Activated CD4-positive, alpha-beta memory T cell treated with anti-CD3 and anti-CD28 coated beads for 36 hours (primary cell): ENCODE data around the gene DDX10. TPM values are rescaled to one million over a fixed set of nuclear protein-coding genes. Genes with fewer than 3 reads are reported as not detected.
"Not testable (repeated sequence)": the region's sequence is repeated elsewhere in the genome, so short reads cannot be mapped to it uniquely, and the experiment has no call there.

Source experiments
- CTCF ChIA-PET: fragments of 350-600 bp; sonication (Branson Sonifier 250); formaldehyde crosslinking; loops from one replicate; lab custom pipeline; 2021; ENCODE audit warnings: antibody characterized with exemption, inconsistent platforms; lab: Charles Lee
- POLR2A ChIA-PET: fragments of 350-600 bp; sonication (Branson Sonifier 250); formaldehyde crosslinking; loops from one replicate; lab custom pipeline; 2021; ENCODE audit warnings: antibody characterized with exemption; lab: Charles Lee
- DNase-seq: peaks from one replicate; pipeline ENCODE4 v3.0.0-alpha.2; 2020
- H3K27ac Mint-ChIP-seq: one replicate; pipeline ENCODE4 v1.8.0; 2021; ENCODE audit warnings: mixed read lengths
- H3K27me3 Mint-ChIP-seq: one replicate; pipeline ENCODE4 v1.8.0; 2021; ENCODE audit warnings: mixed read lengths
- H3K36me3 Mint-ChIP-seq: one replicate; pipeline ENCODE4 v1.8.0; 2021; ENCODE audit warnings: mixed read lengths
- H3K4me1 Mint-ChIP-seq: one replicate; pipeline ENCODE4 v1.8.0; 2021; ENCODE audit warnings: low read depth, mixed read lengths
- H3K4me3 Mint-ChIP-seq: one replicate; pipeline ENCODE4 v1.8.0; 2021; ENCODE audit warnings: mild to moderate bottlenecking, mixed read lengths
- H3K9me3 Mint-ChIP-seq: one replicate; pipeline ENCODE4 v1.8.0; 2021; ENCODE audit warnings: mixed read lengths
- intact Hi-C: fragments of 100-400 bp; cut with micrococcal nuclease; formaldehyde crosslinking; loops from one replicate; pipeline ENCODE4 v1.15.1; 2023
- total RNA-seq, 2 experiments: library from RNA; stranded (reverse); gene quantifications; one replicate each; pipeline ENCODE4 v1.2.3, GENCODE V29; 2021

DDX10 gene
- total RNA-seq, 2 experiments from 2014 or later = 34.8 to 37.7 TPM

DNA sequence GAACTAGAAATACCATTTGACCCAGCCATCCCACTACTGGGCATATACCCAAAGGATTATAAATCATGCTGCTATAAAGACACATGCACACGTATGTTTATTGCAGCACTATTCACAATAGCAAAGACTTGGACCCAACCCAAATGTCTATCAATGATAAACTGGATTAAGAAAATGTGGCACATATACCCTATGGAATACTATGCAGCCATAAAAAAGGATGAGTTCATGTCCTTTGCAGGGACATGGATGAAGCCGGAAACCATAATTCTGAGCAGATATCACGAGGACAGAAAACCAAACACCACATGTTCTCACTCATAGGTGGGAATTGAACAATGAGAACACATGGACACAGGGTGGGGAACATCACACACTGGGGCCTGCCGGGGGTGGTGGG is 114.3 kb downstream of the DDX10 start:
- POLR2A ChIA-PET = not testable (repeated sequence)

DNA sequence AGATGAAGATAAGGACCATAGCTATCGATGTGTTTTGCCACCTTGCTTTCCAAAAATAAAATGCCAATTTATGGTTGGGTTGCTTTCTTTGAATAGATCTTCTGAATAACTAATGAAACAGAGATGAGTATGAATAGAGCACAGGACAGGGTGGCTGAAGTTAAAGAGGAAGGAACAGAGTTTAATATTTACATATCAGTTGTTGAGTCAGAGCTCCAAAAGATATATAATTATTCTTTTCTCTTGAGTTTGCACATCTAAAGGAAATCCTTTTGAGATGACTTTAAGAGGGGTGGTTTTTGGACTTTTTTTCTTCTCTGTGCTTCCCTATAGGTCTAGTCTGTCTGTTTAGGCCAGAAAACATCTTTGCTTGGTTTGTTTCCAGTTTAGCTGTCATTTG is 115.2 kb downstream of the DDX10 start:
- no peak overlapping the region for H3K4me3 Mint-ChIP-seq
- ChIA-PET CTCF (no interaction called here), POLR2A (no interaction called here)
- peaks cover 10% of the 10 kb centered on the region for H3K9me3 Mint-ChIP-seq
- no peak for DNase-seq
- no peaks in the 10 kb centered on the region for H3K27me3 Mint-ChIP-seq
- H3K27ac Mint-ChIP-seq = no peak overlapping the region
- H3K4me1 Mint-ChIP-seq = peaks cover 7% of the 10 kb centered on the region
- peaks cover 24% of the 10 kb centered on the region for H3K36me3 Mint-ChIP-seq
- intact Hi-C loops = no loop called here

More for the DNA sequence above, 114.3 kb downstream of the DDX10 start:
- CTCF ChIA-PET, intact Hi-C loops, H3K4me3 Mint-ChIP-seq, DNase-seq, H3K27ac Mint-ChIP-seq, H3K4me1 Mint-ChIP-seq, H3K27me3 Mint-ChIP-seq: not testable (repeated sequence)
- Mint-ChIP-seq H3K9me3 (peaks cover 10% of the 10 kb centered on the region), H3K36me3 (peaks cover 22% of the 10 kb centered on the region)

DNA sequence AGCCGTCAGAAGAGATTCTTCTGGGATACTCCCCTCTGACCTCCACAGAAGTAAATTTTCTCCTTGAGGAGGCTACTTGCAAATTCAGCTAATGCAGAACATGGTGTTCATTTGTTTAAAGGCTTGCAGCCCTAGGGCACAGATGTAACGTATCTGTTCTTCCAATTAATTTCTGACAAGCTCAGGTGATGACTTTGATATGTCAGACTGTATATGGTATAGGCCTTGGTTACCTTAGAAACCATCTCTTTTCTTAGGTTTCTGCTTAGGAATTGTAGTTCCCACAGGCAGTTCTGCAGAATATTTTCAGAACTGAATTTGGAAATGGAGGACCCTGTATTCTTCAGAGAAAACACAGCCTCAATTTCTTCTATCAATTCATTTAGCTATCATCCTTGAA is 117.1 kb downstream of the DDX10 start:
- no peak overlapping the region for H3K4me3 Mint-ChIP-seq
- ChIA-PET POLR2A (no interaction called here), CTCF (no interaction called here)
- H3K27ac Mint-ChIP-seq = no peak overlapping the region
- peaks cover 10% of the 10 kb centered on the region for H3K9me3 Mint-ChIP-seq
- H3K27me3 Mint-ChIP-seq = no peaks in the 10 kb centered on the region
- H3K36me3 Mint-ChIP-seq = peaks cover 19% of the 10 kb centered on the region
- peaks cover 13% of the 10 kb centered on the region for H3K4me1 Mint-ChIP-seq
- DNase-seq = no peak
- intact Hi-C loops = no loop called here

DNA sequence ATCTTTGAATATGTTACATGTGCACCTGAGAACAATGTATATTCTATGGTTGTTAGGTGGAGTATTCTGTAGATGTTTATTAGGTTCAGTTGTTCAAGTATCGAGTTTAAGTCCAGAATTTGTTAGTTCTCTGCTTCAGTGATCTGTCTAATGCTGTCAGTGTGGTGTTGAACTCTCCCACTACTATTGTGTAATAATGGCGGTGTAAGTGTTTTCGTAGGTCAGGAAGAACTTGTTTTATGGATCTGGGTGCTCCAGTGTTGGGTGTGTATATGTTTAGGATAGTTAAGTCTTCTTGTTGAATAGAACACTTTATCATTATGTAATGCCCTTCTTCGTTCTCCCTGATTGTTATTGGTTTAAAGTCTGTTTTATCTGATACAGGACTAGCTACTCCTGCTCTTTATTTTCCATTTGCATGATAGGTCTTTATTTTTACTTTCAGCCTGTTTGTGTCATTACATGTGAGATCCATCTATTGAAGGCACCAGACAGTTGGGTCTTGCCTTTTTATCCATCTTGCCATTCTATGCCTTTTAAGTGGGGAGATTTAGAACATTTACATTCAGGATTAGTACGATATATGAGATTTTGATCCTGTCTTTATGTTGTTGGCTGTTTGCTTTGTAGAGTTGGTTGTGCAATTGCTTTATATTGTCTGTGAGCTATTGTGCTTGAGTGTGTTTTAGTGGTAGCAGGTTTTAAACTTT is 121.6 kb downstream of the DDX10 start:
- DNase-seq = no peak
- intact Hi-C loops = no loop called here
- H3K27me3 Mint-ChIP-seq = no peaks in the 10 kb centered on the region
- H3K36me3 Mint-ChIP-seq = peaks cover 10% of the 10 kb centered on the region
- H3K4me3 Mint-ChIP-seq = no peak overlapping the region
- CTCF ChIA-PET = interaction anchor here (0.7 kb wide), 1 partner anchor 15 kb away, joined by 4 read pairs; no protein-coding TSS in a partner anchor
- no peaks in the 10 kb centered on the region for H3K9me3 Mint-ChIP-seq
- POLR2A ChIA-PET = interaction anchor here (0.6 kb wide), 1 partner anchor 14 kb away, joined by 3 read pairs; no protein-coding TSS in a partner anchor
- peaks cover 32% of the 10 kb centered on the region for H3K4me1 Mint-ChIP-seq
- H3K27ac Mint-ChIP-seq = no peak overlapping the region

DNA sequence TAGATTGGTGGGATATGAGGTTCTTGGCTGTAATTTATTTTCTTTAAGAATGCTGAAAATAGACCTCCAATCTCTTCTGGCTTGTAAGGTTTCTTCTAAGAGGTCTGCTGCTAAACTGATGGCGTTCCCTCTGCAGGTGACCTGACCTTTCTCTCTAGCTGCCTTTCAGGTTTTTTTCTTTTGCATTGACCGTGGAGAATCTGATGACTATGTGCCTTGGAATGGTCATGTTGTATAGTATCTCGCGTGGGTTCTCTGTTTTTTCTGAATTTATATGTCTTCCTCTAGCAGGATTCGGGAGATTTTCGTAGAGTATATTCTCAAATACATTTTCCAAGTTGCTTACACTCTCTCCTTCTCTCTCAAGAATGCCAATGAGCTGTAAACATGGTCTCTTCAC is 122.2 kb downstream of the DDX10 start:
- no peaks in the 10 kb centered on the region for H3K9me3 Mint-ChIP-seq
- ChIA-PET POLR2A (interaction anchor here (0.6 kb wide), 1 partner anchor 13 kb away, joined by 3 read pairs; no protein-coding TSS in a partner anchor), CTCF (interaction anchor here (0.7 kb wide), 1 partner anchor 14 kb away, joined by 4 read pairs; no protein-coding TSS in a partner anchor)
- peaks cover 32% of the 10 kb centered on the region for H3K4me1 Mint-ChIP-seq
- no peaks in the 10 kb centered on the region for H3K27me3 Mint-ChIP-seq
- H3K4me3 Mint-ChIP-seq = no peak overlapping the region
- H3K36me3 Mint-ChIP-seq = peaks cover 10% of the 10 kb centered on the region
- intact Hi-C loops = no loop called here
- no peak overlapping the region for H3K27ac Mint-ChIP-seq
- no peak for DNase-seq

DNA sequence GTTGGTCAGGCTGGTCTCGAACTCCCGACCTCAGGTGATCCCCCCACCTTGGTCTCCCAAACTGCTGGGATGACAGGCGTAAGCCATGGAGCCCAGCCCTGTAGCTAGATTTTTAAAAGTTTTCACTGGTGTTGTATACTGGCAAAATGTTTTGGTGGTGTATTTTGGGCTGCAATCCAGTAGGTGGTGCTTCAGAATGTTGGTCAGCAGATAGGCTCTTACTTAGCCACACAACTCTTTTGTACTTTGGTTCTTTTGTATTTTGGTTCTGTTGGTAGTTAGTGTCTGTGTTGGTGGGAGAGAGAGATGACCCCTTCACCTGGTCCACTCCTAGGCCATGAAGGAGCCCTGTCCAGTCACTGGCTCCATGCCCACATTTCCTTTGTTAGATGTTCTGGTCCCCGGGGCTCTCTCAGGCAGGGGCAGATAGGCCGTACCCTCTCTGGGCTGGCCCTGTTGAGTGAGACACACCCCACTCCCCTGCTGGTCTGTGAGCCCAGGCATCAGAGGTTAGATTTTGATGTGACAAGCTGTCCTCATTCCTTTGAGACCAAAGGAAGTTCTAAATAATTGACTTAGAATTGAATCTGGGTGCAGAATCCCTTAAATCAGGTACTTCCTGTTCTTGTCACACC is 123.8 kb downstream of the DDX10 start:
- ChIA-PET POLR2A (no interaction called here), CTCF (interaction anchor here (0.6 to 1.3 kb wide), 3 partner anchors 31 to 286 kb away, joined by 3 to 4 read pairs (median 3); no protein-coding TSS in a partner anchor)
- DNase-seq = no peak
- no peak overlapping the region for H3K4me3 Mint-ChIP-seq
- peaks cover 9% of the 10 kb centered on the region for H3K36me3 Mint-ChIP-seq
- intact Hi-C loops = no loop called here
- no peaks in the 10 kb centered on the region for H3K27me3 Mint-ChIP-seq
- H3K4me1 Mint-ChIP-seq = peaks cover 32% of the 10 kb centered on the region
- no peaks in the 10 kb centered on the region for H3K9me3 Mint-ChIP-seq
- H3K27ac Mint-ChIP-seq = no peak overlapping the region

DNA sequence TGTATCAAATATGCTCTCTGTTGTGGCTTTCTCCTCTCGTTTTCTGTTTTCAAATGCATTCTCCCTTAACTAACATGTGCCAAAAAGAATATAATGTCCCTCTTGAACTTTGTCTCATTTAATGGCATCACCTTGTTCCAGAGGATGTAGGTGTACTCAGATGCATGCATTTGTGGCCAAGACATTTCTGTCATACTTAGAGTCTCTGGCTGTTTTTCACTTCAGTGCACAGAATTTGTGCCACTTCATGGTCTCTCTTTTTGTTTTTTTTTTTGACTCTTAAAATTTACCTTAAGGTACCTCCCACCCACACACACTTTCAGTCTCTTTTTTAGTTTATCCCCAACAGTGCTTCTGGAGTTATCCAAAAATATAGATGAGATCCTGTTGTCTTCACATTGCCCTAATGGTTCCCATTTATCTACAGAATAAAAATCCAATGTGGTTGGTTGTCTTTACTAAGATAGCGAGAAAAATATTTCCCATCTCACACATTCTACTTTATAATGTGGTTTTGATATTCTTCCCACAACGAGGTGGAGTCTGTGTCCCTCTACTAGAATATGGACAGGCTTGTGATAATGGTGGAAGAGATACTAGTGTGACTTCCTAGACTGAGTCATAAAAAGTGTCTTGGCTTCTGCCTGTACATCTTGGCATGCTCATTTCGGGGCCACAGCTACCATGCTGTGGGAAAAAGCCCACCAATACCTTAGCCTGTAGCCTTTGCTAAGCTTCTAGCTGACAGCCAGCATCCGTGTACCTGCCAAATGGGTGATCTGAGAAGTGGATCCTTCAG is 125.8 kb downstream of the DDX10 start:
- H3K4me3 Mint-ChIP-seq = no peak overlapping the region
- no peaks in the 10 kb centered on the region for H3K27me3 Mint-ChIP-seq
- CTCF ChIA-PET = interaction anchor here (1.0 kb wide), 1 partner anchor 34 kb away, joined by 3 read pairs; no protein-coding TSS in a partner anchor
- no peak for DNase-seq
- intact Hi-C loops = loop anchor here (2.0 kb wide), 1 partner anchor 58 kb away; no protein-coding TSS in a partner anchor
- H3K9me3 Mint-ChIP-seq = no peaks in the 10 kb centered on the region
- POLR2A ChIA-PET = no interaction called here
- H3K27ac Mint-ChIP-seq = no peak overlapping the region
- peaks cover 21% of the 10 kb centered on the region for H3K4me1 Mint-ChIP-seq
- no peaks in the 10 kb centered on the region for H3K36me3 Mint-ChIP-seq

DNA sequence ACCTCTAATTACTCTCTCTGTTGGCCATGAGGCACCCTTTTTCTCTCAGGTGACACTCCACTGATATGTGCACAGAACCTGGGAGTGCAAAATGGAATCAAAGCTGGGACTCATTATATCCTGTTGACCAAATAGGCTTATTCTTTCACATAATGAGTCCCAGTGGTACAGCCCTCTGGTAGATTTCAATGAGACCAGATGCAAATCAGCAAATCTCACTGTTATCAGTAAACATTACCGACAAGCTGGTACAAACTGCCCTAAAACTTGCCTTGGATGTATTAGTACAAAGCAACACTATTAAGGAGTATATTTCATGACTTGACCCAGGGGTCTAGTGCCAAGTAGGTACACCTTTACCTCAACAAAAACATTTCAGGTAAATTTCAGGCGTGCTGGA is 128.3 kb downstream of the DDX10 start:
- no peak for DNase-seq
- H3K27ac Mint-ChIP-seq = no peak overlapping the region
- H3K4me3 Mint-ChIP-seq = no peak overlapping the region
- H3K9me3 Mint-ChIP-seq = no peaks in the 10 kb centered on the region
- no peaks in the 10 kb centered on the region for H3K27me3 Mint-ChIP-seq
- H3K36me3 Mint-ChIP-seq = no peaks in the 10 kb centered on the region
- peaks cover 21% of the 10 kb centered on the region for H3K4me1 Mint-ChIP-seq
- POLR2A ChIA-PET = interaction anchor here (0.6 kb wide), 1 partner anchor 168 kb away, joined by 3 read pairs; no protein-coding TSS in a partner anchor
- CTCF ChIA-PET = no interaction called here
- intact Hi-C loops = no loop called here

DNA sequence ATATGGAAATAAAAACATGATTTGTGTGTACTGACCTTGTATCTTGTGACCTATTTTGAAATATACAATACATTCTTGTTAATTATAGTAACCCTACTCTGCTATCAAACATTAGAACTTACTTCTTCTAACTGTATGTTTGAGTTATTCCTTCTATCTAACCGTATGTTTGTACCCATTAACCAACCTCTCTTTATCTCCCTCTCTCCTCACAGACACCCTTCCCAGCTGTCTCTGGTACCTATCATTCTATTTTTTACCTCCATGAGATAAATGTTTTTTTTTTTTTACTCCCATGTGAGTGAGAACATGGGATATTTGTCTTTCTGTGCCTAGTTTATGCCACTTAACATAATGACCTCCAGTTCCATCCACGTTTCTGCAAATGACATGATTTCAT is 128.7 kb downstream of the DDX10 start:
- Mint-ChIP-seq H3K4me1 (peaks cover 21% of the 10 kb centered on the region), H3K27me3 (no peaks in the 10 kb centered on the region), H3K4me3 (no peak overlapping the region), H3K36me3 (no peaks in the 10 kb centered on the region), H3K9me3 (no peaks in the 10 kb centered on the region), H3K27ac (no peak overlapping the region)
- DNase-seq = no peak
- intact Hi-C loops = no loop called here
- CTCF ChIA-PET = no interaction called here
- POLR2A ChIA-PET = interaction anchor here (0.6 kb wide), 1 partner anchor 168 kb away, joined by 3 read pairs; no protein-coding TSS in a partner anchor

DNA sequence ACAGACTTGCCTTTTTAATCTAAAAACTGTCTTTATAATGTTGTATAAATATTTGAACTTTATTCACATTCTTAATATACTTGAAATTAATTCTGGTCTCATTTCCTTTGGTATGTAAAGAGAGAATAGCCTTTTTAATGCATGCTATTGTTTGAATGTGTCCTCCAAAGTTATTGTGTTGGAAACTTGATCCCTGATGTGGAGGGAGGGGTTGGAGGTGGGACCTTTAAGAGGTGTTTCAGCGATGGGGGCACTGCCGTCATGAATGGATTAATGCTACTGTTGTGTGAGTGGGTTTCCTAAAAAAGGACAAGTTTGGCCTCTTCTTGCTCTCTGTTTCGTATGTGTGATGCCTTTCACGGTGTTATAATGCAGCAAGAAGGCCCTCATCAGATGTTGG is 131.7 kb downstream of the DDX10 start:
- Mint-ChIP-seq H3K9me3 (no peaks in the 10 kb centered on the region), H3K36me3 (peaks cover 2% of the 10 kb centered on the region), H3K27me3 (no peaks in the 10 kb centered on the region), H3K27ac (no peak overlapping the region), H3K4me3 (no peak overlapping the region), H3K4me1 (peaks cover 3% of the 10 kb centered on the region)
- ChIA-PET CTCF (no interaction called here), POLR2A (no interaction called here)
- intact Hi-C loops = no loop called here
- no peak for DNase-seq

DNA sequence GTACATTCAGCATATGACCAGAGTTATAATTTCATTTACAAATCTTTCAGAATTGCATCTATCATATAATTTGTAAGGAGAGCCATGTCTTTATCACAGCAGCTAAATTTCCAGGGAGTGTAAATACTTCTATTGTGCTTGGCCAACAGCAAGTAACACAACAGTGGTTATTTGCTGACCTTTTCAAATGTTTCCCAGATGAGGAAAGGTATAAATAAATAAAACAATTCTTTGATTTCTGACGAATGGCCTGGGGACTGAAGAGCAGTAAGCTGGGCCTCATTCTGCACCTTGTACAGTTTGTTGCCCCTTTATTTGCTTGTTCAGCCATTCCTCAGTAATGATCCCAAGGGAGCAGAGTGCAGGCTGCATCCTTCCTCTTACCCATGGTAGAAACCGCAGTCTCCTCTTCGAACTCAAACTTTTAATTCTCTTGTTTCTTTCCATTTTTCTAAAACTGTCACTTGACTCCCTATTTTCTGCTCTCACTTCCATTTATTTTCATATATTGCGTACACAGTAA is 132.8 kb downstream of the DDX10 start:
- peaks cover 3% of the 10 kb centered on the region for H3K4me1 Mint-ChIP-seq
- no peak overlapping the region for H3K27ac Mint-ChIP-seq
- intact Hi-C loops = no loop called here
- no peaks in the 10 kb centered on the region for H3K9me3 Mint-ChIP-seq
- ChIA-PET CTCF (no interaction called here), POLR2A (no interaction called here)
- H3K36me3 Mint-ChIP-seq = peaks cover 2% of the 10 kb centered on the region
- H3K4me3 Mint-ChIP-seq = no peak overlapping the region
- H3K27me3 Mint-ChIP-seq = no peaks in the 10 kb centered on the region
- no peak for DNase-seq
